ENCODE results near the gene WDFY4. TPM values are rescaled to one million over a fixed set of nuclear protein-coding genes. Genes with fewer than 3 reads are reported as not detected.

The WDFY4 gene
- total RNA-seq, 4 donors from 2014 or later: 5.0 to 16.5 (median 8.8) TPM

- no peak overlapping the region for H3K4me3 ChIP-seq
- no peak overlapping the region for H3K27ac ChIP-seq
- peaks cover 0 to 22% (median 3%) of the 10 kb centered on the region in 4 donors for H3K4me1 ChIP-seq
- DNase-seq (ENCODE audit: low spot score in 2 of 2): no peak
- WGBS, 2 donors: 45 to 59% methylated on average over 4 of the region's 4 CpGs
- no peaks in the 10 kb centered on the region for H3K9me3 ChIP-seq
- no peaks in the 10 kb centered on the region for H3K27me3 ChIP-seq
- TF ChIP-seq EP300 (IDR thresholded peaks at IDR 0.05) (no peak), POLR2A (IDR thresholded peaks at IDR 0.05) (no peak), CTCF (IDR thresholded peaks at IDR 0.05) (no peak)
- H3K36me3 ChIP-seq: no peaks in the 10 kb centered on the region
These were observed 327.9 kb downstream of the WDFY4 start for GRCh38 chr10:49012603-49013002.

GRCh38 chr10:49015700-49016099 lies 331.0 kb downstream of the WDFY4 start:
- Histone ChIP-seq H3K9me3 (no peaks in the 10 kb centered on the region), H3K4me1 (peaks cover 0 to 22% (median 3%) of the 10 kb centered on the region in 4 donors), H3K4me3 (no peak overlapping the region), H3K27me3 (no peaks in the 10 kb centered on the region), H3K27ac (no peak overlapping the region), H3K36me3 (peaks cover 0 to 4% (median 0%) of the 10 kb centered on the region in 3 donors)
- DNase-seq (ENCODE audit: low spot score in 2 of 2): no peak
- TF ChIP-seq EP300 (IDR thresholded peaks at IDR 0.05): no peak
- TF ChIP-seq POLR2A (IDR thresholded peaks at IDR 0.05): no peak
- TF ChIP-seq CTCF (IDR thresholded peaks at IDR 0.05): no peak
- WGBS, 2 donors: 85 to 96% methylated on average over 4 of the region's 4 CpGs

- WGBS, 2 donors: 96% methylated on average over 6 of the region's 6 CpGs
- no peaks in the 10 kb centered on the region for H3K27me3 ChIP-seq
- peaks cover 0 to 4% (median 0%) of the 10 kb centered on the region in 3 donors for H3K36me3 ChIP-seq
- no peak for DNase-seq (ENCODE audit: low spot score in 2 of 2)
- H3K27ac ChIP-seq: no peak overlapping the region
- no peak for TF ChIP-seq EP300 (IDR thresholded peaks at IDR 0.05)
- TF ChIP-seq POLR2A (IDR thresholded peaks at IDR 0.05): no peak
- no peak for TF ChIP-seq CTCF (IDR thresholded peaks at IDR 0.05)
- H3K4me3 ChIP-seq: no peak overlapping the region
- H3K9me3 ChIP-seq: no peaks in the 10 kb centered on the region
- H3K4me1 ChIP-seq: peaks cover 0 to 24% (median 3%) of the 10 kb centered on the region in 4 donors
These were observed 337.0 kb downstream of the WDFY4 start for GRCh38 chr10:49021685-49022084.

- H3K27ac ChIP-seq: no peak overlapping the region
- 51 to 53% methylated on average over 2 of the region's 2 CpGs for WGBS, 2 donors
- peaks cover 0 to 4% (median 0%) of the 10 kb centered on the region in 3 donors for H3K36me3 ChIP-seq
- no peak overlapping the region for H3K4me3 ChIP-seq
- no peak for TF ChIP-seq CTCF (IDR thresholded peaks at IDR 0.05)
- no peak for TF ChIP-seq POLR2A (IDR thresholded peaks at IDR 0.05)
- no peak for TF ChIP-seq EP300 (IDR thresholded peaks at IDR 0.05)
- H3K27me3 ChIP-seq: no peaks in the 10 kb centered on the region
- H3K4me1 ChIP-seq: peaks cover 0 to 24% (median 3%) of the 10 kb centered on the region in 4 donors
- no peaks in the 10 kb centered on the region for H3K9me3 ChIP-seq
- no peak for DNase-seq (ENCODE audit: low spot score in 2 of 2)
These were observed 338.4 kb downstream of the WDFY4 start for GRCh38 chr10:49023071-49023470.

- no peaks in the 10 kb centered on the region for H3K9me3 ChIP-seq
- DNase-seq (ENCODE audit: low spot score in 2 of 2): peak in 1 of 2 donors; percentile 16
- peaks cover 0 to 24% (median 3%) of the 10 kb centered on the region in 4 donors for H3K4me1 ChIP-seq
- H3K36me3 ChIP-seq: peaks cover 0 to 3% (median 0%) of the 10 kb centered on the region in 3 donors
- WGBS, 2 donors: 17 to 35% methylated on average over 5 of the region's 5 CpGs
- H3K4me3 ChIP-seq: no peak overlapping the region
- no peaks in the 10 kb centered on the region for H3K27me3 ChIP-seq
- TF ChIP-seq POLR2A (IDR thresholded peaks at IDR 0.05) (no peak), EP300 (IDR thresholded peaks at IDR 0.05) (peak in 1 of 2 donors; percentile 55), CTCF (IDR thresholded peaks at IDR 0.05) (no peak)
- peak overlapping the region in 3 of 4 donors; percentile 21 to 81 (median 68) for H3K27ac ChIP-seq
These were observed 339.1 kb downstream of the WDFY4 start for GRCh38 chr10:49023752-49024151.
